Subcutaneous adipose tissue (tissue), 4 donors: Measurements from ENCODE around the gene DPYD. TPM values are rescaled to one million over a fixed set of nuclear protein-coding genes. Genes with fewer than 3 reads are reported as not detected.

ENCODE experiments used
- total RNA-seq, 4 donors: library from RNA; depleted of rRNA; stranded (reverse); fragments of >200 nt; gene quantifications; one replicate each; pipeline ENCODE4 v1.1.0, GENCODE V29; 2016
- TF ChIP-seq, protein P1 (sequence below): fragments of 450-650 bp; IDR thresholded peaks from one replicate; pipeline ENCODE4 v1.5.1; 2016; ENCODE audit warnings: low read depth, mild to moderate bottlenecking, control low read depth, antibody characterized with exemption, moderate library complexity

DPYD gene
- total RNA-seq, 4 donors from 2014 or later = 47.1 to 100 (median 68.0) TPM

DNA sequence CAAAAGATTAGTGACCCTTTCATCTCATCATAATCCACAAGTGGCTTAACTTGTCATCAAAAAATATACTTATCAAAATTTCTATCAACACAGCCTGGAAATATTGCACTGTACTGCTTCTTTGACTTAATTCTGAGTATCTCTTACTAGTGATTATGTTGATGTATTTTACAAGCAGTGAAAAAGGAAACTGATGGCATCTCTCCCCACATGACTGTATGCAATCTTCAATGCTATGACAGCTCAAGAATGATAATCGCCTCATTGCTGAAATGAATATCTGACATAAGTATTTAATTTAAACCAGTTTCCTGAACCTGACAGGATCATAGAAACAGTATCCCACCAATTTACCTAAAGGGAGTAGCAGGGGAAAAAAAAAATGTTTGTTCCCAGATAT is 79.5 kb downstream of the DPYD start:
- TF ChIP-seq, protein P1, sequence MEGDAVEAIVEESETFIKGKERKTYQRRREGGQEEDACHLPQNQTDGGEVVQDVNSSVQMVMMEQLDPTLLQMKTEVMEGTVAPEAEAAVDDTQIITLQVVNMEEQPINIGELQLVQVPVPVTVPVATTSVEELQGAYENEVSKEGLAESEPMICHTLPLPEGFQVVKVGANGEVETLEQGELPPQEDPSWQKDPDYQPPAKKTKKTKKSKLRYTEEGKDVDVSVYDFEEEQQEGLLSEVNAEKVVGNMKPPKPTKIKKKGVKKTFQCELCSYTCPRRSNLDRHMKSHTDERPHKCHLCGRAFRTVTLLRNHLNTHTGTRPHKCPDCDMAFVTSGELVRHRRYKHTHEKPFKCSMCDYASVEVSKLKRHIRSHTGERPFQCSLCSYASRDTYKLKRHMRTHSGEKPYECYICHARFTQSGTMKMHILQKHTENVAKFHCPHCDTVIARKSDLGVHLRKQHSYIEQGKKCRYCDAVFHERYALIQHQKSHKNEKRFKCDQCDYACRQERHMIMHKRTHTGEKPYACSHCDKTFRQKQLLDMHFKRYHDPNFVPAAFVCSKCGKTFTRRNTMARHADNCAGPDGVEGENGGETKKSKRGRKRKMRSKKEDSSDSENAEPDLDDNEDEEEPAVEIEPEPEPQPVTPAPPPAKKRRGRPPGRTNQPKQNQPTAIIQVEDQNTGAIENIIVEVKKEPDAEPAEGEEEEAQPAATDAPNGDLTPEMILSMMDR = no peak

DNA sequence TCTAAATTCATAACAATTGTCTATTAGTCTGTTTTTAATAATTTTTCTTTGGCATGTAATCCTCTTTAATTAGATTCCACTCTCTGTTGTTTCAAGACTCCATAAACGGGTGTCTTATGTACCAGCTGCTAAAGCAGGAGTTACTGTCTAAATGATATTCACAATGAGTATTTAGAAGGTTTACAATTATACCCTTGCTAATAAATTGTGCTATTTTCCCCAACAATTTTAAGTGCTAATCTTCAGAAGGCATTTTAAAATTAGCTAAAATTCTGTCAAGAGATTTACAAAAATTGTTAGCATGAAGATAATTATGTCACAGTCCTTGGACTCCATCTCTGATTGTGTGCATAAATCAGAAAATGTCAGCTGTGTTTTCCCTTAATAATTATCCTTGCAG is 83.7 kb downstream of the DPYD start:
- TF ChIP-seq, protein P1 = no peak

DNA sequence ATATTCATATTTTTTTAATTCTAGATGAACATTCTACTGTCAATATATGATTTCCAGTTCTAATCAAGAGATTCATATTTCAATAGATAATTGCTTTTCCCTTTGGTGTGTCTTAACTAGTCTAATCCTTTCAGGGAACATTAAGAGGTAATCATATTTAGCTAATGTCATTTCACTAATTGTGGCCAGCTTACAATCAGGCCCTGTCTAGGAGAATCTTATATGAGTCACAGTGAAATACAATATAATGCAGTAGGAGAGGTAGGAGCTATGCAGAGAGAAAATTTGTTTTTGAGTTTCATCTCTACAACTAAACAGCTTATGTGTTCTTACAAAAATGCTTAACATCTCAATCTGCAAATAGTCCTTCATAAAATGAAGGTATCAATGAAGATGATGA is 85.9 kb downstream of the DPYD start:
- TF ChIP-seq, protein P1 = no peak

DNA sequence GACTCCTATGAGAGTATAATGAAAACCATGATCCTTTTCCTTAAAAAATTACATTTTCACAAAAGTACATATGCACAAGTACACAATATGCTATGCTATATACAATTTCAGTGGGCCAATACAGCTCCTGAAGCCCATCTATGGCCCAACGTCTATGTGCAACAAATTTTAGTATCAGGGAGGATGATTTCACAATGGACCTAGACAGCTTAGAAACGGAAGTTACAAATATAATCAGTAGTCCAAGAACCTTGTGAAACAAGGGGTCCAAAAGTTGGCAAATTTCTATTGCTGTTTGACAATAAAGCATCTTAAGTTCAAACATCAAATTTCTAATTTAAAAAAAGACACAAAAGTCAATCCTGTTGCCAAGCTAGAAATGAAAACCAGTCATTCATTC is 87.0 kb downstream of the DPYD start:
- TF ChIP-seq, protein P1 = no peak

DNA sequence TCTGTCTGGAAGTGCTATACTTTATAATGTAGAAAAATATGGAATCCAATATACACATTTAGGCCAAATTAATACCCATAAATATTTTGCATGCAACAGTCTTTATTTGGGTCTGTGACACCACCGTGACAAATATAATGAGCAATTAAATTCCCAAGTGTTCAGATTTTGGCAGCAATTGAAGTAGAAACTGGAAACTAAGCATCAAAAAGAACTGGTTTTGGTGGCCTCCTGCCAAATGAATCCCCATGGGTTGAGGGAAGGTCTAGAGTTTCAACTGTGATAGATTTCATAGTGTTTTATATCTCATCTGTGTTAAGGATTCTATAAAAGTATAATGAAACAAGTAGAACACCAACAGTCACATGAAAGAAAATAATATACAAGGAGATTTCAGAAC is 88.4 kb downstream of the DPYD start:
- TF ChIP-seq, protein P1 = no peak

DNA sequence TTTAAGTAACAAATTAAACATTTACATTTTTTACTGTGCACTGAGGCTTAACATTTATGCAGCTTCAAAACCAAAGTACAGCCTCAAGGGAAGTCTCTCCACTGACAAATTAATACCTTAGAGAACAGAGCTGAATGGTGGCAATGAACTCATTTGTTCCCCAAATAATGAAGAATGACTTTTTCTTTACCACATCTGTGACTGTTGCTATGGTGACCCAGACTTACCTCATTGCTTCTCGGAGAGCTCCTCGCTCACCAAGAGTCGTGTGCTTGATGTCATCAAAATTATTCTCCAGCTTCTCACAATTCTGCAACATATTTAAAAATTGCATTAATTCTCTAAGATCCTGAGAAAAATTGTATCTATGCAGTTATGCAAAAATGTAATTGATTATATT is 92.9 kb downstream of the DPYD start:
- TF ChIP-seq, protein P1 = no peak

DNA sequence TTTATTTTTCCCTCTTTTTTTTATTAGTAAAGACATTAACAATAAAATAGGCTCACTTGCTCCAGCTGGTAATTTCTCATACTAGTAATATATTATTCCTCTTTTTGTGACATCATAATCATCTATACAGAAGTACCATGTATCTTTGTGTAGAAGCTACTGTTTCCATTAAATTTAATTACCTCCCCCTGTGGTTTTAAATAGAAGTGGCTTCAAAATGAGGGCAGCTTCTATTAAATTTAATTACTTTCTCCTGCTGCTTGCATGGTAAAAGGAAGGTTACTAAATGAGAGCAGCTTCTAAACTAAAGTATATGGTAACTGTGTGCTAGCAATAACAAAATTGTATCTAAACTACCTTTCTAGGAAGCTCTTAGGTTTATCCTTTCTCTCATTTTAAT is 94.0 kb downstream of the DPYD start:
- TF ChIP-seq, protein P1 = no peak

DNA sequence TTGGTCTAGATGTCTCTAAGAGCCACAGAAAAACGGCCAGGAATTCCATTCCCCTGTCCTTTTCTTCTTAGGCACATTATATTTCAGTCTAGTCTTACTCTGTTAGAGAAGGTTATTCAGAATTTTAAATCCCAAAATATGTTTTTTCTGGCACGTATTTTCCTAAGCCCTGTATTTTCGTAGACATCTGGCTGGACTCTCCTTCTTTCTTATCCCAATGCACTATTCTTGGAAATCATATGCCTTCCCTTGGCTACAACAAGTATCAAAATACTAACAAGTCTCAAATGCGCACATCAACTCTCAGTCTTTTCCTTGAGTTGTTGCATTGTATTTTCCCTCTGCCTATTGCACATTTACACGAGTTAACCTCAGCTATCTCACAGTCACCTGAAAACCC is 96.2 kb downstream of the DPYD start:
- TF ChIP-seq, protein P1 = no peak
